Activated CD8-positive, alpha-beta memory T cell treated with anti-CD3 and anti-CD28 coated beads for 36 hours (primary cell): Measurements from ENCODE around the gene CCR5. TPM values are rescaled to one million over a fixed set of nuclear protein-coding genes. Genes with fewer than 3 reads are reported as not detected.
"Not testable (repeated sequence)": the region's sequence is repeated elsewhere in the genome, so short reads cannot be mapped to it uniquely, and the experiment has no call there.

Experiments used
- CTCF ChIA-PET: fragments of 350-600 bp; sonication (Branson Sonifier 250); formaldehyde crosslinking; loops from one replicate; lab custom pipeline; 2021; ENCODE audit warnings: antibody characterized with exemption; lab: Charles Lee
- POLR2A ChIA-PET: fragments of 350-600 bp; sonication (Branson Sonifier 250); formaldehyde crosslinking; loops from one replicate; lab custom pipeline; 2021; ENCODE audit warnings: antibody characterized with exemption; lab: Charles Lee
- total RNA-seq, 2 experiments: library from RNA; stranded (reverse); gene quantifications; one replicate each; pipeline ENCODE4 v1.2.3, GENCODE V29; 2021

Gene CCR5
- total RNA-seq, 2 experiments from 2014 or later: 2.6 to 3.1 TPM

- CTCF ChIA-PET: interaction anchor here (0.7 to 6.4 kb wide), 13 partner anchors 37 to 306 kb away, joined by 3 to 34 read pairs (median 4); no protein-coding TSS in a partner anchor
- POLR2A ChIA-PET: no interaction called here
Observed at GRCh38 chr3:46372492-46373359, 2.0 kb downstream of the CCR5 start.

- CTCF ChIA-PET: interaction anchor here (0.7 to 1.8 kb wide), 6 partner anchors 11 to 296 kb away, joined by 3 to 5 read pairs (median 3); no protein-coding TSS in a partner anchor
- POLR2A ChIA-PET: interaction anchor here (1.0 kb wide), 1 partner anchor 277 kb away, joined by 4 read pairs; no protein-coding TSS in a partner anchor
Observed at GRCh38 chr3:46374755-46375154, 4.0 kb downstream of the CCR5 start.

DNA sequence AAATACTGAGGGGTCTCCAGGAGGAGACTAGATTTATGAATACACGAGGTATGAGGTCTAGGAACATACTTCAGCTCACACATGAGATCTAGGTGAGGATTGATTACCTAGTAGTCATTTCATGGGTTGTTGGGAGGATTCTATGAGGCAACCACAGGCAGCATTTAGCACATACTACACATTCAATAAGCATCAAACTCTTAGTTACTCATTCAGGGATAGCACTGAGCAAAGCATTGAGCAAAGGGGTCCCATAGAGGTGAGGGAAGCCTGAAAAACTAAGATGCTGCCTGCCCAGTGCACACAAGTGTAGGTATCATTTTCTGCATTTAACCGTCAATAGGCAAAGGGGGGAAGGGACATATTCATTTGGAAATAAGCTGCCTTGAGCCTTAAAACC is 4.5 kb downstream of the CCR5 start:
- POLR2A ChIA-PET: interaction anchor here (1.0 kb wide), 1 partner anchor 278 kb away, joined by 4 read pairs; no protein-coding TSS in a partner anchor
- CTCF ChIA-PET: interaction anchor here (0.8 to 1.8 kb wide), 5 partner anchors 99 to 296 kb away, joined by 3 to 5 read pairs (median 3); no protein-coding TSS in a partner anchor

- CTCF ChIA-PET: interaction anchor here (1.5 to 1.8 kb wide), 2 partner anchors 99 to 297 kb away, joined by 4 to 5 read pairs; no protein-coding TSS in a partner anchor
- POLR2A ChIA-PET: interaction anchor here (1.0 kb wide), 1 partner anchor 278 kb away, joined by 4 read pairs; no protein-coding TSS in a partner anchor
Observed at GRCh38 chr3:46375814-46376213, 5.1 kb downstream of the CCR5 start.

GRCh38 chr3:46378426-46378942 is 7.7 kb downstream of the CCR5 start:
- CTCF ChIA-PET: interaction anchor here (0.7 to 2.6 kb wide), 25 partner anchors 8 to 577 kb away, joined by 3 to 11 read pairs (median 3); partner anchors contain the start of genes CCR1, CCR5AS and CCRL2
- POLR2A ChIA-PET: no interaction called here

DNA sequence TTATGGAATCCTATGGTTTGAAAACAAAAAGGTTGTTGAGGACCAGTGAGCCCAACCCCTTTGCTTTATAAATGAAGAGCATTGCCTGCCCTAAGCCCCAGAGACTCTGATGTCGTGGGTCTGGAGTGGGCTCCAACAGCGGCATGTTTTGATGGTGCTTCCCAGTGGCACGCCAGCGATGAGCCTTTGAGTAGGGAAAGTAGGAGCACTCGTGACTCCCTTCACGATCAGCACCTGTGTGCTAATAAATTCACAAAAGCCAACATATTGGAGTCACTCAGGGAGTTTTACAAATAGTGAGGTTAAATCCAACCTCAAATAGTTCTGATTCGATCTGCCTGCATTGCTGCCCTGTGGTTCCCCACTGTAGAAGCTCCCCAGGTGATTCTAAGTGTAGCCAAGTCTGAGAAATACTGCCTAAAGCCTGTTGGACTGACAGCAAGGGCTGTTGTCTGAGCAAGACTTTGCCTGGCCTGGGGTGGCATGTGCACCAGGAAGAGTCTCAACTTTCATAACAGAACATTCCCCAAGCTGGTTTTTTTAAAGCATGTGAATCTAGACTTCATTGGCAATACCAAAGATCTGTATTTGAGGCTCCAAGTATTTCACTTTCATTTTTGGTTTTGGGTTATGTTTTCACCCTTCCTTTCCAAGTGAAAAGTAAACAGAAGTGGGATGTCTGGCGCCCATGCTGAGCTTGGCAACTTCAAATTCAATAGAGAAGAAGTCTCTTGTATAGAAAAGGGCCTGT is 9.9 kb downstream of the CCR5 start:
- POLR2A ChIA-PET: no interaction called here

DNA sequence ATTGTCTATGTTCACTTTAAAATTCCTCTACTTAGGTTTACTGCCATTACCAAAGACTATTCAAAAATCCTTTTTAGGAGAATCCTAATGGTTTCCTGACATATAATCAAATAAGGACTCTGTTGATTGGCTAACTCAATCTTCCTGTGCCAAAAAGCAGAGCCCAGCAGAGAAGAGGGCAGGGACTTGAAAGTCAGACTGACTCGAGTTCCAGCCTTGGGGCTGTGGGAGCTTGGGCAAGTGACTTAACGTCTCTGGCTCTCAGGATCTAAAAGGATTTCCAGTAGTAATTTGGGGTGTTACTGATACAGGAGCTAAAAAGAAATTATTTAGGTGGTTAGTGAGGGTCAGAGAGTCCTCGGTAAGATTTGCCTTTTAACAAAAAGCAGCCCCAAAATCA is 10.9 kb downstream of the CCR5 start:
- ChIA-PET CTCF (no interaction called here), POLR2A (no interaction called here)

More for the DNA sequence above, 9.9 kb downstream of the CCR5 start:
- CTCF ChIA-PET: interaction anchor here (0.6 to 0.7 kb wide), 2 partner anchors 57 to 302 kb away, joined by 3 read pairs; no protein-coding TSS in a partner anchor

GRCh38 chr3:46383211-46383950 is 12.6 kb downstream of the CCR5 start:
- CTCF ChIA-PET: interaction anchor here (1.1 to 1.4 kb wide), 2 partner anchors 14 to 107 kb away, joined by 4 read pairs; no protein-coding TSS in a partner anchor

DNA sequence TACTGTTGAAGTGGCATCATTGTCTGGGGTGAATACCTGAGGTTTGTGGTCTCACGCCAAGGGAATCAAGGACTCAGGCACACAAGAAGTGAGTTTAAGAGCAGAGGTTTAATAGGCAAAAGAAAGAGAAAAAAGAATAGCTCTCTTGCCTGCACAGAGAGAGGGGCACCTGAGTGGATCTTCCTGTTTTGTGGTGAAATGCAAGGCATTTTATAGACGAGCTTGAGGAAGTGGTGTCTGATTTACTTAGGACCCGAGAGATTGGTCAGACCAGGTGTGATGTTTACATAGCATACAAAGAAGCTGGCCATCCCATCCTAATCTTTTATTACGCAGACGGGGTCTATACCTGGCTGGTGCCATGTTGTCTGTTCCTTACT is 13.2 kb downstream of the CCR5 start:
- CTCF ChIA-PET: interaction anchor here (1.1 to 1.4 kb wide), 2 partner anchors 15 to 108 kb away, joined by 4 read pairs; no protein-coding TSS in a partner anchor
- POLR2A ChIA-PET: interaction anchor here (1.1 kb wide), 1 partner anchor 15 kb away, joined by 3 read pairs; no protein-coding TSS in a partner anchor

More at GRCh38 chr3:46383211-46383950, 12.6 kb downstream of the CCR5 start:
- POLR2A ChIA-PET: interaction anchor here (0.6 to 1.1 kb wide), 2 partner anchors 14 to 693 kb away, joined by 3 read pairs; no protein-coding TSS in a partner anchor

GRCh38 chr3:46386205-46386604 is 15.5 kb downstream of the CCR5 start:
- CTCF ChIA-PET: no interaction called here
- POLR2A ChIA-PET: no interaction called here

GRCh38 chr3:46388847-46389246 is 18.1 kb downstream of the CCR5 start:
- POLR2A ChIA-PET: not testable (repeated sequence)
- CTCF ChIA-PET: interaction anchor here (1.2 kb wide), 1 partner anchor 11 kb away, joined by 4 read pairs; no protein-coding TSS in a partner anchor

DNA sequence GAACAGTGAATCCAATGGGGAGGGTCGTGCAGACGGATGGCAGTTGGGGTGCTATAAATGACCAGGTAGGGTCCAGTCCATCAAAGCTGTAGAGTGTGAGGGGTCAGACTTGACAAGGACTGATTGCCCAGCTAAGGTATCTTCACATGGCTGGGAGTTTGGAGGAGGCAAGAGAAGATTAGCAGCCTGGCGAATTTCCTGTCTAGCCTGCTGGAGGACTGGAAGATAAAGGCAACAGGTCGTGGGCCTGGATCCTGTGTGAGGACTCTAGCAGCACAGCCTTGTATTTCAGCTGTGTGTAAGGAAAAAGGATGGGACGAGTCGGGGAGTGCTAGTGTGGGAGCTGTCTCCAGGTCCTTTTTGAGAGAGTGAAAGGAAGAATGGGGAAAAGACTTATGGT is 18.6 kb downstream of the CCR5 start:
- CTCF ChIA-PET: interaction anchor here (1.2 kb wide), 1 partner anchor 11 kb away, joined by 4 read pairs; no protein-coding TSS in a partner anchor
- POLR2A ChIA-PET: no interaction called here

DNA sequence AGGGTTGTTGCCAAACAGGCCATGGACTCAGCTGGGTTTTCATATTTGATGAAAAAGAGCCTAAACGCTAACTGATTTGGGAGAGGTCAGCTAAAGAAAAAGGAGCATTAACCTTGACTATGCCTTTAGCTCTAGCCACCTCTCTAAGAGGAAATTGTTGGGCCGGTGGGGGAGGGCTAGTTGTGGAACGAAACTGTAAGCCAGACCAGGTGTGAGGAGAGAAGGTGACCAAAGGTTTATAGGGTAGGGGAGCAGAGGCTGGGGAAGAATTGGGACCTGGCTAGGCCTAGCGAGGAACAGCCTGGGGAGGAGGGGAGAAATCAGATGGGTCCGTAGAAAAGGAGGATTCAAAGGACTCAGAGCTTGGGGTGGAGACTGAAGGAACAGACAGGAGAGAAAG is 20.8 kb downstream of the CCR5 start:
- CTCF ChIA-PET, POLR2A ChIA-PET: not testable (repeated sequence)

DNA sequence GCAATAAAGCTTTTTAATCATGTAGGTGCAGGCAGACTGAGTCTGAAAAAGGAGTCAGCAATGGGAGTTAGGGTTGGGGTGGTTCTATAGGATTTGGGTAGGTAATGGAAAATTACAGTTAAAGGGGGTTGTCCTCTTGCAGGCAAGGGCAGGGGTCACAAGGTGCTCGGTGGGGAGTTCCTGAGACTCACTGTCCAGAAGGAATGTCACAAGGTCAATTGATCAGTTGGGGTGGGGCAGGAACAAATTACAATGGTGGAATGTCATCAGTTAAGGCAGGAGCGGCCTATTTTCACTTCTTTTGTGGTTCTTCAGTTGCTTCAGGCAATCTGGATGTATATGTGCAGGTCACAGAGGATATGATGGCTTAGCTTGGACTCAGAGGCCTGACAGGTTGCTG is 22.3 kb downstream of the CCR5 start:
- POLR2A ChIA-PET: no interaction called here

GRCh38 chr3:46393554-46394434 is 23.0 kb downstream of the CCR5 start:
- POLR2A ChIA-PET: no interaction called here
- CTCF ChIA-PET: no interaction called here

More for the DNA sequence above, 22.3 kb downstream of the CCR5 start:
- CTCF ChIA-PET: no interaction called here

DNA sequence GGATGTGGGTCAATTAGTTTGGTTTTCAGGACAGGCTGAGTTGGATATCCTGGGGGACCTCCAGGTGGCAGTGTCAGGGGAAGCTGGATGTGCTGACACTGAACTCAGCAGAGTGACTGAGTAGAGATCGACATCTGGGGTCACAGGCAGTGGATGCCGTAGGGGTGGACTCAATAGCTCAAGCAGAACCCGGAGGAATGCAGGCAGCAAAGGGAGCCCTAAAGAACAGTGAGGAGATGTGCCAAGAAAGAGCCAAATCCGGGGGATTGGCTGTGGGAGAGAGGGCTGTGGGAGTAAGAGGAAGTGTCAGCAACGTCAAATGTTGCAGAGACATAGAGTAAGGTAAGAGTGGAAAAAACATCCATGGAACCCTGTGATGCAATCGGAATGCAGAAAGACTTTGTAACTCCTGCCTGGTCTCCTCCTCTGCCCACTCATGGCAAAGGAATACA is 24.5 kb downstream of the CCR5 start:
- CTCF ChIA-PET: no interaction called here

More for the DNA sequence above, 24.5 kb downstream of the CCR5 start:
- POLR2A ChIA-PET: no interaction called here
